Limb (tissue), 2 donors: Measurements from ENCODE around the gene PLA2G2C.
"Not testable (repeated sequence)": the region's sequence is repeated elsewhere in the genome, so short reads cannot be mapped to it uniquely, and the experiment has no call there.

Source experiments
- DNase-seq, 2 donors: peaks; one replicate each; pipeline ENCODE4 v3.0.0-alpha.2; 2016; ENCODE audit errors: extremely low spot score in 2 of 2

PLA2G2C gene, protein sequence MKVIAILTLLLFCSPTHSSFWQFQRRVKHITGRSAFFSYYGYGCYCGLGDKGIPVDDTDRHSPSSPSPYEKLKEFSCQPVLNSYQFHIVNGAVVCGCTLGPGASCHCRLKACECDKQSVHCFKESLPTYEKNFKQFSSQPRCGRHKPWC

GRCh38 chr1:20185834-20186782 lies at the start of gene PLA2G2C, which contains the start of gene UBXN10:
PLA2G2C (minus strand) TSS chr1:20186518; CDS start chr1:20177363, 9,155 bp downstream.
UBXN10 (plus strand) TSS chr1:20186096; CDS start chr1:20190562, 4,466 bp downstream.
- DNase-seq: peak in 1 of 2 donors; percentile 81

GRCh38 chr1:20234788-20235535 lies 48.6 kb upstream of the PLA2G2C start:
- no peak for DNase-seq

- peak; percentile 24 to 47 for DNase-seq
These were observed 47.5 kb upstream of the PLA2G2C start for GRCh38 chr1:20233866-20234265.

DNA sequence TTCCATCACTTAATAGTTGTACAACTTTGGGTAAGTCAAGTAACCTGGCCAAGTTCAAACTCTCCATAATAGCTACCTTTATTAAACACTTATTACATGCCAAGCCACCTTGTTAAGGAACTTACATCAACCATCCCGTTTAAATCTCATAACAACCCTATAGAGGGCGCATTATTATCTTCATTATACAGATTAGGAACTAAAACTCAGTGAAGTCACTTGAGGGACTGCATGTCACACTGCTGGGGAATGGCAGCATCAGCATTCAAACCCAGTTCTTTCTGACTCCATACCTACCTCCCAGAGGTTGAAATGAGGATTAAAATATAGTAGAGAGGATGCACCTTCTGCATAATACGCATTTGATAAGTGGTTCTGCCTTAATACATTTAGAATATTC lies 47.1 kb upstream of the PLA2G2C start:
- DNase-seq: no peak

DNA sequence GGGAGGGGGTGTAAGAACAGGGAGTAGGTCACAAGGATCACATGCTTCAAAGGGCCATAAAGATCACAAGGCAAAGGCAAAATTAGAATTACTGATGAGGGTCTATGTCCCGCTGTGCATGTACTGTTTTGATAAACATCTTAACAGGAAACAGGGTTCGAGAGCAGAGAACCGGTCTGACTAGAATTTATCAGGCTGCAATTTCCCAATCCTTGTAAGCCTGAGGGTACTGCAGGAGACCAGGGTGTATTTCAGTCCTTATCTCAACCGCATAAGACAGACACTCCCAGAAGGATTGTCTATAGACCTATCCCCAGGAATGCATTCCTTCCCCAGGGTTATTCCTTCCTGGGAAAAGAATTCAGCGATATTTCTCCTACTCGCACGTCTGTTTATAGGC lies 46.2 kb upstream of the PLA2G2C start:
- not testable (repeated sequence) for DNase-seq

DNA sequence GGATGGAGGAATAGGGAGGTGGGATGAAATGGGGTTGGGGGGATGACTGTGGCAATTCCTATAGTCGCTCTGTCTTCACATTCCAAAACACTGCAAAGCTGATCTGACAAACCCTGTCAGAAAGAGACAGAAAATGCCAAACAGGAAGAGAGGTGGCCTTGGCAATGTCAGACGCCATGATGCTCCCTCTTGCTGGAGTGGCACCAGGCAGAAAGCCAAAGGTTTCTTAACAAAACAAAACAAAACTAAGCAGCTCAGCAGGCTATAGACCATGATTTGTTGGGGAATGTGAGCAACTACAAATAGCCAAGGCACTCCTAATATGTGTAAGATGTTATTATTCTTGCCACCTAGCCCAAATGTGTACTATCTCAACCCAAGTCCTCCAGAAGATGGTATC lies 42.9 kb upstream of the PLA2G2C start:
- no peak for DNase-seq

DNA sequence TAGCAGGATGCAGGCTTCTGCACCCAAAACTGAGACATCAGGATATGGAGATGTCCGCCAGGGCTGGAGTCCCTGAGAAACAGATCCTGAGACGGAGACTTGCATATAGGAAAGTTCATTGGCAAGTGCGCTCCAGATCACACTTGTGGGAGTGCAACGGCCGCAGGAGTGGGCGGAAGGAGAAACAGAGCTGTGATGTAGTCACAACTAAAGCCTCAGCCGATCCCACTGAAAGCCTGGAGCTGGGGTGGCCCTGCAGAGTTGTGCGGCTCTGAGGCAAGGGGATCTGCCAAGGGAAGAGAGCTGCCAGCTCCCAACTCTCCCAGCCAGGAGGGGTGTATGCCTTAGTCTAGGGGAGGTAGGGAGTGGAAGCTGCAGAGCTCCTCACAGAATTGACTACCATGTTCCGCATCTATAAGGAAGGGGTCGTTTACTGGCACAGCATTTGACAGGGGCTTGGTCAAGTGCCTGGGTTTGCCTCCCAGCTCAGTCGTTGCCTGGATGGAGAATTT lies 42.1 kb upstream of the PLA2G2C start:
- DNase-seq: no peak

- no peak for DNase-seq
These were observed 41.4 kb upstream of the PLA2G2C start for GRCh38 chr1:20227704-20228103.

- DNase-seq: no peak
These were observed 38.2 kb upstream of the PLA2G2C start for GRCh38 chr1:20224546-20224945.

DNA sequence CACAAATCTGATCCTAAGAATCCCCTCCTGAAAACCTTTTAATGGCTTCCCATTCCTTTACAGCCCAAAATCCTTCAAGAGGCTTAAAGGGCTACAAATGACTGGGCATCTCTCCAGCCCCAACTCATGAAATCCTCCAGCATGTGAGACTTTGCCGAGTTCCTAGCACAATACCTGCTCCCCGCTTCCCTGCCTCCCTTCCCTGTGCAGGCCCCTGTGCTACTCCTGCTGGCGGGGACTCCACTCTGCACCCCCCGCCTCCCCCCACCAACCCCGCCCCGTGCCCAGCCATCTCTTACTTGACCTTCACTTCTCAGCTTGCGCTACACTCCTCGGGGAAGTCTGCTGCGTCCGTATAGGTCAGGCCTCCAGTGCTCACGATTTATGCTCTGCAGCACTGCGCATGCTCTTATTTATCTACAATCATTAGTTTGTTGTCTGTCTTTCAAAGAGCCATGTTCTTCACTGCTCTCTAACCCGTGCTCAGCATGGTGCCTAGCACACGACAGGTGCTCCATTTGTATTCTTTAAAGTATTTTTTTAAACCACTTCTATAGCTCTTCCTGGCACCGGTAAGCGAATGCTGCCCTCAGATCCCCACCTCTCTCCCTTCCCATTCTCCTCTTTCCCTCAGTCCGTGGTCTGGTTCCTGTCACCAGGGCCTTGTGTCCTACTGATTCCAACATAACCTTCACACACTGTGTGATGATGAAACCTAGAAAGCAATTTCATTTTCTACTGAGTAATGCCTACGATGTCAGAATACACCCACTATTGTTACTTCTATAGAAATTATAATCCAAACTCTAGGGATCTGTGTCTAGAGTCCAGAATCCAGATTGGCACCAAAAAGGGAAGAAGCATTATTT lies 37.5 kb upstream of the PLA2G2C start:
- DNase-seq: no peak

- DNase-seq: no peak
These were observed 36.8 kb upstream of the PLA2G2C start for GRCh38 chr1:20223106-20223505.

DNA sequence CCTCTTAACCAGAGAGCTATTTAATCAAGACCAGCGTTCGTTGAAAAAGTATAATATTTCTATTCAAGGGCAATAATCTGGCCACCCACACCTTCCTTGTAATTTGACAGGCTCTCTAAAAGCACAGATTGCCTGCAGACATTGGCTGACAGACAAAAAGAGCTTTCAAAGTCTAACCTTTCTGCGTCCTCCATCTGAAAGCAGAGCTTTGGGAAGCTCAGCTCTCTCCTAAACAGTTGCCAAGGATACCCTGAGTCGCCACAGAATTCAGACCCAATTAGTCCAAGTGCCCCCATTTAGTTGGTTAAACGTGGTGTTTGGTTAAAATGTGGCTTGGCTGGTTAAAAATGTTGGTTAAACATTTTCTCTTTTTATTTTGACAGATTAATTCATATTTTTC lies 33.7 kb upstream of the PLA2G2C start:
- DNase-seq: no peak

GRCh38 chr1:20219053-20219452 lies 32.7 kb upstream of the PLA2G2C start:
- not testable (repeated sequence) for DNase-seq

DNA sequence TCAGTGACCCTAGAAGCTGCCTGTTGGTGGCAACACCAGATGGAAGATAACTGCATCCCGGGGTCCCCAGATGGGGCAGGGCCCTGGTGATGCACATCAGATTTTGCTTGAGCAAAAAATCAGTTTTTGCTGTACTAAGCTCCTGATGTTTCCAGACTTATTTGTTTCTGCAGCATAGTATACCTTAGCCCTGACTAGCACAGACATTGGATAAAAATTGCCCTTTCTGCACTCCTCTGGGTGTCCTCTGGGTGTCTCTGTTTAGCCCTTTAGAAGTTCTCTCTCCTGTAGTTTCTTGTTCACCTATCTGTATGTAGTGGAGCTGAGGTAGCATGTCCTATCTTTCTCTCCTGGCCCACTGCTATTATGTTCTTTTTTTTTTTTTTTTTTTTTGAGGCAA lies 30.3 kb upstream of the PLA2G2C start:
- no peak for DNase-seq

GRCh38 chr1:20215716-20216115 lies 29.4 kb upstream of the PLA2G2C start:
- no peak for DNase-seq

- DNase-seq: peak; percentile 37 to 76
These were observed 26.5 kb upstream of the PLA2G2C start for GRCh38 chr1:20212685-20213331.

DNA sequence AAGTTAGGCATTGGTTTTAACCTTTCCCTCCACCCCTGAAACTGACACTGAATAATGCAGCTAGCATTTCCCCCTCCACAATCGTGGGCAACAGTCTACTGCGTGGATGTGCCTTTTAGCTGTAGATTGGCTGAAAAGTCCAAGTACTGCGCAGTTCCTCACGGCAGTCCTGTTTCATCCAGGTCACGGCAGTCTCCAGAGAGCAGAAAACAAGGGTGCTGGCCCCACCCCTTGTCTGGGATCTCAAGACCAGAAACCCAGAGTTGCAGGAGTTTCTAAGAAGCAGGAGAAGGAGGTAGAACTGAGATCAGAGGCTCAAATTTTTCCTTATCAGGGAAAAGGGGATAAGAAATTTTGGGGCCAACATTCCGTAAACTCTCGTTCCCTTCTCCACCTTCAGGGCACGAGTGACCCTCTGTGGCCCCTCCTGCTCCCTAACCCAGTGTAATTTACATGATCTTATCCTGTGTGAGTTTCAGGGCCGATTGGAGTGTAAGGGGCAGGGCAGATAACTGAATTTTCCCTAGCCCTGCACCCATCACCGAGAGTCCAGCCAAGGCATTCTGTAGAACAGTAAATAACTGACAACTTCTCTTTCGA lies 25.9 kb upstream of the PLA2G2C start:
- DNase-seq: no peak

DNA sequence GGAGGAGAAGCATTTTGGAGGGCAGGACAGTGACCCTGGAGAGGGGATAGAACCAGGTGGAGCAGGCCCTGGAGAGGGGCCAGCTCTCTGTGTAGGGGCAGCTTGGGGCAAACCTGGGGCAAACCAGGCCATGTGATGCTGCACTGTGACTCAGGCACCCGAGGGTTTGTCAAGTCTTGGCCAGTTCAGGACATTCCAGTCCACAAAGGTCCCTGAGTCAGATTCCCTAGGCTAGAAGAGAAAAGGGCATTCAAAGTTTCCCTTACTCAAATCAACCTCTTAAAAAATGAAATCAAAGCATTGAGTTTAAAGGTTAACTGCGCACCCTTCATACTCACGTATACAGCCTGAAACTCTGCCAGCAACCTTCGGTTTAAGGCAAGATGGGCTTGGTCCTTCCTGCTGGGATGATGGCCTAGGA lies 25.2 kb upstream of the PLA2G2C start:
- no peak for DNase-seq

DNA sequence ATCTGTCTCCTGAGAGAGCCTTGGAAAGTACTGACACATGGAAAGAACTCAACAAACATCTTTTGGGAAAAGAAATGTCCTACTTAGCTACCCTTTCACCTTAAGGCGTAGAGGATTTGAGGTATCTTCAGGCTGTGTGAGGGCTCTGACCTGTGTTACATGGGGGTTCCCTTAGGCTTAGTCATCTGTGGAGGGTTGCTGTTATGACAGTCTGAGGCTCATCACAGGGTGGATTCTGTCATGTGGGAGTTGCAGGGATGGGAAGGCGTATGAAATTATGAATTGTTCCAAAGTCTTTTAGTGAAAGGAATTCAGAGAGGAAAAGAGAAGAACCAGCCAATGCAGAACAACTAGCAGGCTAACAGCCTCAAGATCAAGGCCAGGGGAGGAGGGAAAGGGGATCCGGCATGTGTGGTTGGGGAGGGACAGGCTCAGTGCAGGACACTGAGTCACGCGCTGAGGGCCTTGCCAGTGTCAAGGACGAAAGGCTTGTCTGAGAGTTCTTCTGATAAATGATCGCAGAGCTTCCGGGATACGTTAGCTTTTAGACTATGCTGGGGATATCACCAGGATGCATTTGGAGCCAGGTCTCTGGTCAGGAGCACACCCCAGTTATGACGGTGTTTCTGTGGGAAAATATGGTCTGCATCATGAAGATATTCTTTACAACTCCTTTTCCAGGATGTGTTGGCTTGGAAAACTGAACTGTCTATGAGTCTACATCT lies 24.6 kb upstream of the PLA2G2C start:
- DNase-seq: no peak
